PFSK-1 (cell line): ENCODE measurements around the gene GTPBP3.

ENCODE experiments used
- POLR2AphosphoS5 ChIP-seq: IDR thresholded peaks from 2 replicates; pipeline ENCODE4 v1.6.1; 2012; ENCODE audit warnings: low read depth, mild to moderate bottlenecking, control low read depth, low read length, moderate library complexity
- TAF1 ChIP-seq: IDR thresholded peaks from 2 replicates; pipeline ENCODE4 v1.6.1; 2012; ENCODE audit warnings: low read length, control low read depth, borderline replicate concordance; ENCODE audit not compliant: insufficient read depth

DNA sequence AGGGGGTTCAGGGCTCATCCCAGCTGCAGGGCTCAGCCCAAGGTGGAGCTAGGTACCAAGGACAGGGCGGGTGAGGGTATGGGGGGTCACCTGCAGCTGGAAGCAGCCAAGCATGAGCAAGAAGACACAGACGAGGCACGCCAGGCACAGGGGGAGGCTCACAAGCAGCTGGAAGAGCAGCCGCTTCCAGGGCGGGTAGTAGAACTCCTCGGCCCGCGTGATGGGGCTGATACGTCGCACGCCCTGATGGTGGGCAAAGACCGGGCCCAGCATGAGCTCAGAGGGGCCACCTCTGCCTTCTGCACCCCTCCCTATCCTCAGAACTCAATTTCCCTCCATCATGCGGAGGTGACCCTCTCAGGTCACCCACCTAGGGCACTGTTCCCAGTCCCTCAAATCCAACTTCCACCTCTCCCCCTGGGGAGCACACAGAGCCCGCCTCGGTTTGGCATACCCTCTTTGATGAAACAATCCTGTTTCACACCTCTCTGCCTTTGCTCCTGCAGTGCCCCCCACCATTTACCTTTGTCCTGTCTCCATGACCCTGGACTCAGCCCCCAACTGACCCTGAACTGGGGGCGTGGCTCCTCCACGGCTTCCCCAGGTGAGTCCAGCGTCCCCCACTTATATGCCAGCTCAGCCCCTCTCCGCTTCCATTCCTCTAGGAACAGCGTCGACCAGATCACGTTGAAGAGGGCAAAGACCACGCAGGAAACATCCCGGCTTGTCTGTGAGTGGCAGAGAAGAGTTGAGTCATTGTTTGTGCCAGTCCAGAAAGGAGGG is 6.9 kb upstream of the GTPBP3 start:
- TF ChIP-seq POLR2AphosphoS5 (no peak), TAF1 (no peak)
